ENCODE results near the gene DSCAML1.

Gene DSCAML1

DNA sequence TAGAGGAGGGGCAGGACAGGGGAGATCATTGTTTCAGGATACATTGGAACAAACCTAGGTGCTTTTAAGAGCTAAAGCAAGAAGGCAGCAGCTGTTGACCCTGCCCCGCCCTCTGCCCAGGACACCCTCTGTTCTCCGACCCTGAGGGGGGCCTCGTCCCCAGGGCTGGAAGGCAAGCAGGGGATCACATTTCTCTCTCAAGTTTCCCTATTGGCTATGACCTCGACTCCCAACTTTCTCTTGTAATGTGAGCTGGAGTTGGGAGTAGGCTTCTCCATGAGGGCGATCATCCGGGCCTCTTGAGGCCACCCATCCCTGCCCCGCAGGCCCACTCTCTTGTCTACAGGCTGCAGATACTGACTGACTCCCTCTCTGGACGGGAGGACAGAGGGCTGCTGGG, 37.7 kb downstream of the DSCAML1 start:
- no peak for DNase-seq (ENCODE audit: low spot score)

DNA sequence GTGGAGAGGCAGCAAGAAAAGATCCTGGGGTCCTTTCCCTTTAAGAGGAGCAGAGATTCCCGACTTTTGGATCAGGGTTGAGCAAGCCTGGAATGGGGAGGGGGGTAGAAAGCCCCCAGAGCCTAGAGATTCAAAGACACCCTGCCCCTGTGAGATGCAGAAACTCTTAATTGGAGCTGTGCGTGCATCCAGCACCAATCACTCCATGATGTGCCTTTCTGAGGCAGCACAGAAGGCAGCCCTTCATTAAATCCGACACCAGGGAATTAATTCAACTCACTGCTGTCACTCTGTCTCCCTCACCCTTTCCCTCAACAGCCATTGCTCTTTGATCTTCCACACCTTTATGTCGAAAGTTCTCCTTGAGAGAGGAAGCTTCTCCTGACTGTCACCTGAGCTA, 43.0 kb downstream of the DSCAML1 start:
- no peak for DNase-seq (ENCODE audit: low spot score)

GRCh38 chr11:117752721-117753237, 44.2 kb downstream of the DSCAML1 start:
- no peak for DNase-seq (ENCODE audit: low spot score)

DNA sequence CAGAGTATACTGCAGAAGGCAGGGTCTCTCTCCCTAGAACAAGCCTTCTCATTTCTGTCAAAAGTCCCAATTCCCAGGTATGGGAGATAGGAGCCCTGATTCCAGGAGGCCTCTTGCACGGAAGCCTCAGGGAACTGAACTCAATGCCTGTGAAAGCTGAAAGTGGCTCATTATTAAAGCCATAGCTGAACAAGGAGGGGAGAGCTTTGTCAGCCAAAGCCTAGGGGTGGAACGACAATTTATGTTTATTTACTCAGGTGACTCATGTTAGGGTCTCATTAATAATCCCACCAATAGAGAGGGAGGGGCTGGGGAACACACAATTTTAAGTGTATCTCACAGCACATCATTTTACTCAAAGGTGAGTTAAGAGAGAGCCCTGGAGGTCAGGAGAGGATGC, 44.9 kb downstream of the DSCAML1 start:
- DNase-seq (ENCODE audit: low spot score): no peak

GRCh38 chr11:117750916-117751662, 45.9 kb downstream of the DSCAML1 start:
- no peak for DNase-seq (ENCODE audit: low spot score)

GRCh38 chr11:117750357-117750756, 46.7 kb downstream of the DSCAML1 start:
- no peak for DNase-seq (ENCODE audit: low spot score)

DNA sequence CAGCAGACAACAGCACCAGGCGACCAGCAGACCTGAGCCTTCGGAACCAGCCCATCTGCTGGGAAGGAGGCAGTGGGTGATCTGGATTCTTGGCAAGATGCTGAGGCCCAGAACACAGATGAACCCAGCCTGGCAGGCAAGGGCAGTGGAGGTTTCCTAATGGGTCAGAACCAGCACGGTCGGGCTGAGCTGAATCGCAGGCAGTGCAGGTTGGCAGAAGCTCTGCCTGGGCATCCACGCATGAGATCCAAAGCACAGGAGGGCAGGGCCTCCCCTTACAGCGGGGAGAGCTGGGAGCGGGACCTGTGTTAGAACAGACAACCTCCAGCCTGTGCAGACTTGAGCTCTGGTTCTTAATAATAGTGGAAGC, 47.5 kb downstream of the DSCAML1 start:
- no peak for DNase-seq (ENCODE audit: low spot score)

- no peak for DNase-seq (ENCODE audit: low spot score)
Observed at GRCh38 chr11:117748771-117749540, 48.1 kb downstream of the DSCAML1 start.

- DNase-seq (ENCODE audit: low spot score): no peak
Observed at GRCh38 chr11:117747892-117748291, 49.1 kb downstream of the DSCAML1 start.

DNA sequence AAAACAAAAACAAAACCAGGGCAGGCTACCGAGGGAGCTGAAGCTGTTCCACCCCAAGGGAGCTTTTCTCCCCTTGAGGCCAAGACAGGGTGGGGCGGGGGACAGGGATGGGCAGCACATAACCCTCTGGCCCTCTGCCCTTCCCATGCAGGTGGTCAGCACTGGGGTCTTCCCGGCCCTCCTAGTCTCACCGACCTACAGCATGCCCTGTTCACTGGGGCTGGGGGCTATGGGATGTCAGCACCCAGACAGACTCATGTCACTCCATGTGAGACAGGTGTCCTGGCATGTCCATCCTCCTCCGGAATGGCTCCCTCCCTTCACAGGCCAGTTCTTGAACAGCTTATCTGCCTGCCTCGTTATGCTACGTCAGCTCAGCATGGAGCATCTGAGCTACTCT, 51.7 kb downstream of the DSCAML1 start:
- DNase-seq (ENCODE audit: low spot score): no peak

- DNase-seq (ENCODE audit: low spot score): no peak
Observed at GRCh38 chr11:117744471-117745150, 52.4 kb downstream of the DSCAML1 start.

GRCh38 chr11:117743121-117743815, 53.7 kb downstream of the DSCAML1 start:
- DNase-seq (ENCODE audit: low spot score): no peak

DNA sequence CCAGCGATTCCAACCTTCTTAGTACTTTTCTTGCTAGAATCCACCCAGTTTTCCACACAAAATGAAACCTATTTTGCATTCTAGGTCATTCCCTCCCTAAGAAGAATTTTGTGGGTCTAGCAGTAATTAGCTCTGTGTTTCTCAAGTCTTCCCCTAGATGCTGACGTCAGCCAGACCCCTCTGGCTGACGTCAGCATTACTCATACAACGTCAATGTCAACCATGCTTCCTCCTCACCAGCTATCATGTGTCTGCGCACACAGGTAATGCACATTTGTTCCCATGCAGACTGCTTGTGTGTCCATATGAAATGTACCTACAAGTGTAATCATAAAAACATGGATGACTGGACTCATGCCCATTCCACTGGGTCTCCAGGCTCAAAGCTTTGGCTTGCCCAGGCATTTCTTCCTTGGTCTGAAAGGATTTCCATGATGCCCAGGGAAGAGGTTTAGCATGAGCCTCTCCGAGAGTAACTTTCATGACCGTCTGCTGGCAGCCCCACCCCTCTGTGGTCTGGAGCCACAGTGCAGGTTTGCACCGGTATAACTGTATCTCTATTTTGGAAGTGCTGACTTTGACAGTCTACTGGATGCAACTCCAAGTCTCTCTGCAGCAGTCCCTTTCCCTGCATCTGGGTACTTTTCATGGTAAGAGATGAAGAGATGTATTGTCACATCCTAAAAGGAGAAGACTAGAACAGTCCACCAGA, 58.6 kb downstream of the DSCAML1 start:
- no peak for DNase-seq (ENCODE audit: low spot score)

GRCh38 chr11:117735350-117735977, 61.6 kb downstream of the DSCAML1 start:
- no peak for DNase-seq (ENCODE audit: low spot score)

DNA sequence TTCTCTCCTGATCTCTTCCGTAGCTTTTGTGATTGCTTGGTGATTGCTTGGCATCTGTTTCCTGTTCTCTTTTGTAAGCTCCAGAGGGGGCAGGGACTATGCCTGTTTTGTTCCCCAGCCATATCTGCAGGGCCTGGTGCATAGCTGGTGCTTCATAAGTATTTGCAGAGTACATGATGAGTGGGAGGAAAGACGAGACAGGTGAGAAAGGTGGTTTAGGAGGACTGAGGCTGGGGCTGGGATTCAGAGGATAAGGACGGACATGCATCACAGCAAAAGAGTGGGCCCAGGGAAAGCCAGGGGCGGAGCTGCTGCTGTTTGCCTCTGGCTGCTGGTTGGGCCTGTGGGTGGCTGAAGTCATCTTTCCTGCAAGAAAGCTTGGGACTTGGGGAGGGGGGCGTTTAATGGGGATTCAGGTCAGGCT, 62.4 kb downstream of the DSCAML1 start:
- DNase-seq (ENCODE audit: low spot score): no peak

- no peak for DNase-seq (ENCODE audit: low spot score)
Observed at GRCh38 chr11:117733316-117733715, 63.7 kb downstream of the DSCAML1 start.

GRCh38 chr11:117731722-117732290, 65.2 kb downstream of the DSCAML1 start:
- DNase-seq (ENCODE audit: low spot score): no peak

DNA sequence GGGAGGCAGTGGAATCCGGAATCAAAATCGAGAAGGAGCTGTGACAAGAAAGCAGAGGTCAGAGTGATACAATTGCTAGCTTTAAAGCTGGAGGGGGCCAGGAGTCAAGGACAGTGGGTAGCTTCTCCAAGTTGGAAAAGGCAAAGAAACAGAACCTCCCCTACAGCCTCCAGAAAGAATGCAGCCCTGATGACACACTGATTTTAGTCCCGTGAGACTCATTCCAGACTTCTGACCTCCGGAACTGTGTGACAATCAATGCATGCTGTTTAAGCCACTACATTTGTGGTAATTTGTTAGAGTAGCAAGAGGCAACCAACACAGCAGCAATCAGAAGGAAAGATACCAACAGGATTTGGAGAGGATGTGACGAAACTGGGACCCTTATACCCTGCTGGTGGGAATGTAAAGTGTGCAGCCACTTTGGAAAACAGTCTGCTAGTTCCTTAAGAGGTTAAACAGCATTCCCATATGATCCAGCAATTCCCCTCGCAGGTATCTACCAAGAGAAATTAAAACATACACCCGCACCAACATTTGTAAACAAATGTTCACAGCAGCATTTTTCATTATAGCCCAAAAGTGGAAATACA, 66.7 kb downstream of the DSCAML1 start:
- no peak for DNase-seq (ENCODE audit: low spot score)

DNA sequence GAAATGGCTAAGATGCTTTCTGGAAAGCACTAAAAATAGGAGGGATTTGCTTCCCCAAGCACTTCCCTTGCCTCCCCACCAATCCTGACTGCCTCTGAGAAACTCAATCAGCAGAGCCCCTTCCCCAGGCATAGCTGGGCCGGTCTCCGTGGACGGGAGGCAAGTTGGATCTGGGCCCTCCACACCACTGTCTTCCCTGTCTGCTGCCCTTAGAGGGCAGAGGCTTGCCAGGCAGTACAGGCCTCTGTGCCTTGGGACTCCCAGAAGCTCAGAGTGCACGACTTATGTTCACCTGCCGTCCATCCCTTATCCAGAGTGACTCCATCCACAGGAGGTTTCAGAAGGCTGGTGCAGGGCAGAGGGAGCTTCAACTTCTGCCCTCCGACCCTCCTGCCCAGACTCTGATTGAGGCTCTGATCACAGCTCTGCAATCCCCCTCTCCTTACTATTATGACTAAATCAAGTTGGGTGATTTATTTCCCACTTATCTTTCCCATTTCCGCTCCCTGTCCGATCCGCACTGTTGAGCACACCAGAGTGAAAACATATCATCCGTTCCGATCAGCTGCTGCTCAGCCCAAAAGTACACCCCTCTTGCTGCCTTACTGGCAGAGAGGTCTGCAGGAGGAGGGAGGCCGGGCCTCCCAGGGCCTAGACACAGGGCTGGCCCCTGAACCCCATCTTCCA, 71.8 kb downstream of the DSCAML1 start:
- DNase-seq (ENCODE audit: low spot score): no peak

GRCh38 chr11:117724621-117725020, 72.4 kb downstream of the DSCAML1 start:
- no peak for DNase-seq (ENCODE audit: low spot score)
